Jurkat, Clone E6-1 (cell line): Measurements from ENCODE around the gene AIFM1.
"Not testable (repeated sequence)": the region's sequence is repeated elsewhere in the genome, so short reads cannot be mapped to it uniquely, and the experiment has no call there.

Experiments
- DNase-seq: peaks from one replicate; pipeline ENCODE4 v3.0.0-alpha.2; 2011; ENCODE audit warnings: low read depth, low spot score
- H3K4me3 ChIP-seq: 2 replicates; pipeline ENCODE4 v1.5.1; 2011; ENCODE audit warnings: mild to moderate bottlenecking, low read length, control low read depth, moderate library complexity

Gene AIFM1

DNA sequence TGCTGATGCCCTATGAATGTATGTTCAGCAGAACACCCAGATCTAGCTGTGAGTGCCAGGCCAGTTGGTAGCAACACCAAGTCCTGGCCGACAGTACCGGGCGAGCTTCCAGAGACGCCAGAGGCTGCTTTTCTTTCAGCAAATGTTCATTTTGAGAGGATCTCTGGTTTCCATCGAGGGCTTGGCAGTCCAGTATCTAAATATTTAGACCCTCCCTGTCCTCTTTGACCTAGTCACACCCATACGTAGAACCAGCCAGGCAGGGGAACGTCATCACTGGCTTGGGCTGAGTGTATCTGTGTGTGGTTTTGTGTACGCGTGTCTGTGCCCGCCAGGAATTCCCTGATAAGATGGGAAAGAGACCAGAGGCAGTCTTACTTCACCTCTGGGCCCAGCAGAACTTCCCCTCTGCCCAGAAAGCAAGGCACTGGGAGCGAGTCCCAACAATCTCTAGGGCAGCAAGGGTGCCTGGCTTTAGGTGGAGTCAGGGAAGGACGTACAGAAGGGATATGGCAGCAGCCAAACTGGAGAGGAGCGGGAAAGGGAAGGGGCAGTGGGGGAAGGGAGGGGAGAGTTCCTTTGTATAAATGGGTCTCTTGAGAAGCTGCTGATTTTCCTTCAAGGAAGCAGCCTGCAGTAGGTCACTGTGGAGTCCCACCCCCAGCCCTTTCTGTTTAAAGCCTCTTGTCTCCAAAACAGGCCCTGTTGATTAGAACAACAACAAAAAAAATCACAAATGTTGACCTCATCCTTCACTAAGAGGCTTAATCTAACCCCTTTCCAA lies 40.4 kb downstream of the AIFM1 start:
- no peak for DNase-seq
- H3K4me3 ChIP-seq: no peak overlapping the region

DNA sequence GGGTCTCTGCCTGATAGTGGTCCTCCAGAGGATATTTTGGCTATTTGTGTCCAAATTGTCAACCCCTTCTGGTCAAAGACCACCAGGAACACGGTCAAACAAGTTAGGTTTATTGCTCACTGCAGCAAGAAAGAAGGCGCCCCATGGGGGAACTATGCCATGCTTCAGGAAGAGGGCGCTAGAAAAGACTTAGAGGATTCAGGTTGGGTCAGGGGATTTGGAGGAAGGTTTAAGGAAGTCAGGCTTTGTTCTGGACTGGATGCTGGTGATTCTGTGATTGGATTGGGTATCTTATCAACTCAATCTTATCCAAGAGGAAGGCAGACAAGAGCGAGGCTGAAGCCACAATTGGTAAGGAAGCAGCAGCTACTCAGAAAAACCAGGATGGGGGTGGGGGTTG lies 41.1 kb downstream of the AIFM1 start:
- no peak overlapping the region for H3K4me3 ChIP-seq

DNA sequence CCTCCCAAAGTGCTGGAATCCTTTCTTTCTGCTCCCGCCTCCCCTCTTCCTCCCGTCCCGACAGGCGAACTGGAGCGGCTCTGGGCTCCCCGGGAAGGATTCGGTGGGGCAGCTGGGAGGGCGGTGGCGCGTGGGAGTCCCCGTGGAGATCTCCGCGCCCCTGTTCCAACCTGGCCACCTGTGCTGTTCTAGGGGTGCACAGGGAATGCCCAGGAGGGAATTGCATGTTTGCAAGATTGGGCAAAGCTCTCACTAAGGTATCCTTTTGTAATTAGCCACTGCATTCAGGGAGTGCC lies 44.2 kb downstream of the AIFM1 start:
- no peak for DNase-seq
- no peak overlapping the region for H3K4me3 ChIP-seq

More for the DNA sequence above, 41.1 kb downstream of the AIFM1 start:
- DNase-seq: no peak

DNA sequence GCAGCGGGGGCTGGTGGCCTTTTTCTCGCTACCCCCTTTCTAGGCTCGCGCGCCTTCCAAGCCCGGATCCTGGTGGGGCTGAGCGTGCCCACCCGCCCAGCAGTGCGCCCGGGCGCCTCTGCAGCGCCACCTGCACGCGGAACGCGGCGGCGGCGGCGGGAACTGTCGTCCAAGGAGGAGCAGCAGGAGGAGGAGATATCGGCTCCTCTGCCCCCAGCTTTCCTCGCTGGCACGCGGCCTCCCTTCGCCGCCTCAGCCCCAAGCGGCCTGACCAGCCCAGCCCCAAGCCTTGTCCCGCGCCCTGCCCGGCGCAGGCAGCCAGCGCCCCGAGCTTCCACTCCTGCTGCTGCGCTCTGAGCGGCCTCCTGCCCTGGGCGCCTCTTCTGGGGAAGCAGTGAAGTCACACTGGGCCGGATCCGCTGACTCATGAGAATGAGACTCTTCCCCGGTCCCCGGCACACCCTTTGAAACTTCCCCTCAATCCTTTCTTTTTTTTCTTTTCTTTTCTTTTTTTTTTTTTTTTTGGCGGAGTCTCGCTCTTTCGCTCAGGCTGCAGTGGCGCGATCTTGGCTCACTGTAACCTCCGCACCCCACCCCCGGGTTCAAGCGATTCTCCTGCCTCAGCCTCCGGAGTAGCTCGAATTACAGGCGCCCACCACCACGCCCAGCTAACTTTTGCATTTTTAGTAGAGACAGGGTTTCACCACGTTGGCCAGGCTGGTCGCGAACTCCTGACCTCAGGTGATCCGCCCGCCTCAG lies 44.7 kb downstream of the AIFM1 start:
- DNase-seq: no peak
- peak overlapping the region; percentile 32 for H3K4me3 ChIP-seq

DNA sequence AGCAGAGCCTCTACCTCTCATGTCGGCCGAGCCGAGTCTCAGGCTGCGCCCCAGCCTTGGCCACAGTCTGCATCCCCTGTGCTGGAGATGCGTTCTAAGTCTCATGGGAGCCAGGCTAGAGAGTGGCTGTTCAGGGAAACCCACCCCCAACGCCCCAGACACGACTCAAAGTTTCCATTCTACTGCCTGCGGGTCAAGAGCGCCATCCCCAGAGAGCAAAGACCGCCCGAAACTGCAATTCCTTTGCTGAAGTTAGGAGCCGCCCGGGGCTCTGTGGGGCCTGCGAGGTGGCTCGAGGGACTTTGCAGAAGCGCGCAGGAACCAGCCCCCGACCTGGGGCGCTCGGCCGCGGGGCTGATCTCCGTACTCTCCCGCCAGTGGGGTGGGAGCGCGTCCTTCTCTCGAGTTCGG lies 45.3 kb downstream of the AIFM1 start:
- peak overlapping the region; percentile 32; the same call in 1 of the 2 replicates for H3K4me3 ChIP-seq
- DNase-seq: no peak

DNA sequence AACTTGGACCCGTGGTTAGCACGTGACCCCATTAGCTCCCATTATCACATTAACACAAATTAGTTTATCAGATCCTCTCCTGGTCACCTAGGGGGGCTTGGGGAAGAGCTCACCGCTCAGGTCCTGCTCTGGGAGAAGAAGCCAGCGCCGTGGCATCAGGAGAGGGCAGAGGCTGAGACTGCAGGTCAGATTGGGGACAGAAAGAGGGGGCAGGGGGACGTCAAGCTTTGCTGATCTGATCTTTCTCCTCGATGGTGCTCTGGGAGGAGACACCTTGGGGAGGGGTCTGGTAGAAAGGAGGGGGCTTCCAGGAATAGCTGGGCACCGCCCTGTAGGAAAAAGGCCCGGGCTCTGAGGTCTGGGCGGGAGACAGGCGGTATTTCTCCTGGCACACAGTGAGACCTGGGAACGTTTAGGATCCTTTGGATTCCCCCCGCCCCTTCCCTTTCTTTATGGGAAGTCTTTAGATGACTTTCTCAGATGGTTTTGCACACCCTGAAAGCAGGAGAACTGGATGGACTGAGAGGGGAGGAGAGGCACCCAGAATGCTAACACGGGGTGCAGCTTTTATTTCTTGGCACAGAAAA lies 46.2 kb downstream of the AIFM1 start:
- no peak for DNase-seq
- no peak overlapping the region for H3K4me3 ChIP-seq

DNA sequence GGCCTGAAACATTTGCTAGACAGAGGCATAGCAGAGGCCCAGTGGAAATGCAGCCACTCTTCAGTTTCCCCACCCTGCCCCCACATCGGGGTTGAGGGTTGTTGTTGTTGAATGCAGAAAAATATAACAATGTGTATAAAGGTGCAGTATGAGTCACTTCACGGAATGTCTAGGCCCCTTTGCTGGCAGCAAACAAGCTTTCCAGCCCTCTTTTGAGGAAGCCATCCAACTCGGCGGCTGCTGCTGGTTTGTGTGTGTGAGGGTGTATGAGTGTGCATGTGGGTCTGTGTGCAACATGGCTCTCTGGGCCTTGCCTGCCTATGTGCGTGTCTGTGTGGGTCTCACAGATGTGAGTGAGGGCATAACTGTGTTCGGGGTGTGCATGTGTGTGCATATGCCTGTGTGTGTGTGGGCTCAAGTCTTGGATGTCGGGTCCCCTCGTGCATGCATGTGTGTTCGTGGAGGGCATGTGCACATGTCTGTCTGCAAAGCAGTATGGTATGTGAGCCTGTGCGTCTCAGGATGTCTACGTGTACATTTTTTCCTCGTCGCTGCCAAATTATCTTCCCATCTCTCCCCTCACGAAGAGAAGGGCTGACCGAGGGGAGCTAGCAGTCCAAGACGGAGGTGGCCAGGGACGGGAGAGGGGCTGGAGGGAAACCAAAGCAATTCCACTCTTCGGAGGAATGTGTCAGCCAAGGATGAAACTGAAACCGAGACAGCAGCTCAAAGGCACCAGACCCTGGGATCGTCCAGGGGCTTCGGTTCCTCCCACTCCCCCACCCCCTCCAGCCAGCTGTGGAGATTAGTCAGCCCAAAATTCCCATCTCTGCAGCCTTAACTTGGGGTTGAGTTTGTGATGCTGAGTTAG lies 47.0 kb downstream of the AIFM1 start:
- no peak for DNase-seq
- no peak overlapping the region for H3K4me3 ChIP-seq

DNA sequence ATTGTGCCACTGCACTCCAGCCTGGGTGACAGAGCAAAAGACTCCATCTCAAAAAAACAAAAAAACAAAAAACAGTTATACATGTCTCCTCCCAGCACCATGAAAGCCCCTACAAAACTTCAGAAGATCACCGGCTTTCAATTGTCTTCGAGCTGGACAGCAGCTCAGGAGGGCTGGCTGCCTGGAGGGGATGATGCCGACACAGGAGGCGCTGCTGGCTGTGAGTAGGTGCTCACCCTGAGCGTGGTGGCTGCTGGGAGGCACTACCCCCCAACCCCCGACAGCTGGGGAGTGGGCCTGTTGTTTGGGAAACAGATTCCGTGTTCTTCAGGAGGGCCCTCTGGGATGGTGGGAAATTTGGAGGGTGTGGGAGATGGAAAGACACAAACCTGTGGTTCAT lies 48.5 kb downstream of the AIFM1 start:
- H3K4me3 ChIP-seq: no peak overlapping the region
- DNase-seq: no peak

DNA sequence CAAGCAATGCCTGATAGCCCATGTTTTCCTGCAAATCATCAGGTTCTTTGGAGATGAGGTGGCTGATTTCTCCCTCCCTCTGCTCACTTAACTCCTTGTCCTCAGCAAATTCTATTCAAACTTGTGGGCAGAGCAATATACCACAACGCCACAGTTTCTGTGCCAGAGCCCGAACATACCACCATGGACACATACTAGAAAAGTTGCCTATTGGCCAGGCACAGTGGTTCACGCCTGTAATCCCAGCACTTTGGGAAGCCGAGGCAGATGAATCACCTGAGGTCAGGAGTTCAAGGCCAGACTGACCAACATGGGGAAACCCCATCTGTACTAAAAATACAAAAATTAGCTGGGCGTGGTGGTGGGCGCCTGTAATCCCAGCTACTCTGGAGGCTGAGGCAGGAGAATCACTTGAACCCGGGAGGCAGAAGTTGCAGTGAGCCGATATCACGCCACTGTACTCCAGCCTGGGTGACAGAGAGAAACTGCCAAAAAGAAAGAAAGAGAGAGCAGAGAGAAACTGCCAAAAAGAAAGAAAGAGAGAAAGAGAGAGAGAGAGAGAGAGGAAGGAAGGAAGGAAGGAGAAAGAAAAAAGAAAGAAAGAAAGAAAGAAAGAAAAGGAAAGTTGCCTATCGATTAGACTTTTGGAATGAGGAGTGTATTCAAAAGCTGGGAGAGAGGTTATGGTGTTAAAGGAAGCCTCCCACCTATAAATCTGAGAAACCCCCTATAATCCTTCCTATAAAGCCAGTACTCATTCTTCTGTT lies 50.3 kb downstream of the AIFM1 start:
- not testable (repeated sequence) for DNase-seq, H3K4me3 ChIP-seq

DNA sequence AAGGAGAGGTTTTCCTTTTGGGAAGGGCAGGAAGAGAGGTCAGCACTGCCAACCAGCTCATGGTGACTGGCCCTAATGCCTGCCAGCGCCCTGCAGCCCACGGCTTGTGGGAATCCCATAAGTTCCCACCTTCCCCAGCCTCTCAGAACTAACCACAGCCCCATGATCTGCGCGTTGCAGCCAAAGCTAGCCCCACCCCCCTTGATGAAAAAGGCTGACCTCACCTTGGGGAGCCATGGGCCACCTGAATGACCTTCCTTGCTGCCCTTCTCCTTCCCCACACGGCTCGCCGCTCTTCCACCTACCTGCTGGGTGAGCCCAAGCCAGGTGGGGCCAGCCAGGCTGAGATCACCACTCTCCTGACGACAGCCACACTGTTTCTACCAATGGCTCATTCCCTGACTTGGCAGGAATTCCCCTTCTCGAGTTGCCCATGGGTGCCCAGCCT lies 51.5 kb downstream of the AIFM1 start:
- H3K4me3 ChIP-seq: no peak overlapping the region

DNA sequence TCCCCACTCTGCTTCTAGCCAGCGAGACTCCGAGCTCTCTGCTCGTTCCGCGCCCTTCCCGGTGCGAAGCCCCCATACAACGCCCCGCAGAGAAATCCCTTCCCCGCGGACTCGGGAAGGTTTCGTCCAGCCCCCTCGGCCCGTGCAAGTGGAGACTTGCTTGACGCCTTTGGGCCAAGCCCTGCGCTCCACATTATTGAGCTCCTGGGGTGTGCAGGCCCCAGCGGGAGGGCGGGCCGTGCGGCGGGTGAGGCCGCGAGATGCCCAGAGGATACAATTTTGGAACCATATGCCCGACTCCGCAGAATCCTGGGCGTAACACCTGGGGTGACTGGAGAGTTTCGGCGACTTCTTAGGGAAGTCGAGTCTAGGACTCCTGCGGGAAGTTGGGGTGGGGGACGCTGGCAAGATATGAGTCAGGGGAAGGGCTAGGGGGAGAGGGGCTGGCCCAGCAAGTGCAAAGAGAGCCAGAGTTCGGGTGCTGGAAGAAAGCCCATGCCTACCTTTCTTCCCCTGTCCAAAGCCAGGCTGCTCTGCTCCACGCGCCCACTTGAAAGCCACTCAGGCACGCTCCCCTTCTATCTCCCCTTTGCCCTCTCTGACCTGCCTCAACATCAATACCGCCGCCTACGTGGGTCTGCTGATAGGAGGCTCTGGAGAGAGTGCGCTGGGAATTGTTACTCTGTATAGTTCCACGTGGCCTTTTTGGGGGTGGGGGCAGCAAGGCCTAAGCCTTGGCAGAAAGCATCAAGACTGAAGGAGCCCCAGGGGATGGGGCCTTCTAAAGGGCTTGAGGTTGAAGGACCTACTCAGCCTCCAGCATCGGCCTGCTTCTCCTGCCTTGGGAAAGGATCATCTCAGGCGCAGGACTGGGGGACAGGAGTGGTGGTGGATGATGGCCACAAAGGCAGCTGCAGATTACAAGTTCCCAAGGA lies 54.2 kb downstream of the AIFM1 start:
- DNase-seq: no peak
- H3K4me3 ChIP-seq: no peak overlapping the region

More for the DNA sequence above, 51.5 kb downstream of the AIFM1 start:
- no peak for DNase-seq

DNA sequence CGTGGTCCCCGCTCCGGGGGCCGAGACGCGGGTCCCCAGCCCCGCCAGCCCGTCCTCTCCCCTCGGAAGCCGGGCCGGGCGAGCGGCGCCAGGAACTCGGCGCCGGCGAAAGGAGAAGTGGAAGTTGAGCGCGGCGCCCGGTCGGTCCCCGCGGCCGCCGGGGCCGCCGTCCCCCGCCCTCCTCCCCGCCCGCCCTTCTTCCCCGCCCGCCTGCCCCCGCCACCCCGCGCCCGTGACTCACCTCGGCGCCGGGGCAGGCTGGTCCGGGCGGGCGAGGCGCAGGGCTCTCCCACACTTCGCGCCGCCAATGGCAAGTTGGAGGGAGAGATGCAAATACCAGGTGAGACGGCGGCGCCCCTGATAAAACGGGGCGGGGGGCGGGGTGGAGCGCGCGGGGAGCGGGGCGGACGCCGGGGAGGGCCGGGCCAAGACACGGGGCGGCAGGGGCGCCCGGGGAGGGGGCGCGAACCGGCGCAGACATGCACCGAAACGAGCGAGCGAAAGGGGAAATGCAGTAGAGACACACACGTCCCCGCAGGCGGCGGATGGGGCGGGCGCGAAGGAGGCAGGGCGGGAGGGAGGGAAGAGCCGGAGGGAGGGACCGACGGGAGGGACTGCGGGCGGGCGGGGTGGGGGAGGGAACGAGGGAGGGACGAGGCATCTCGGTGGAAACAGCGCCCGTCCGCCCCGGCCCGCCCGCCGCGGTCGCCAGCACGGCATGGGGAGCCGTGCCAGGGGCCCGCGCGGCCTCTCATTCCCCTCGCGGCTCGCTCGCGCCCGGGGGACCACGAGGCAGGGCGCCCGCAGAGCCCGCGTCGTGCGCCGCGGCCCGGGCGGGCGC lies 55.0 kb downstream of the AIFM1 start, which contains the start of gene ELF4:
TSS of gene ELF4 (minus strand) at position 119 of the 841 bp plus-strand sequence. CDS start 29,167 bp downstream, outside the sequence.
- DNase-seq: no peak

DNA sequence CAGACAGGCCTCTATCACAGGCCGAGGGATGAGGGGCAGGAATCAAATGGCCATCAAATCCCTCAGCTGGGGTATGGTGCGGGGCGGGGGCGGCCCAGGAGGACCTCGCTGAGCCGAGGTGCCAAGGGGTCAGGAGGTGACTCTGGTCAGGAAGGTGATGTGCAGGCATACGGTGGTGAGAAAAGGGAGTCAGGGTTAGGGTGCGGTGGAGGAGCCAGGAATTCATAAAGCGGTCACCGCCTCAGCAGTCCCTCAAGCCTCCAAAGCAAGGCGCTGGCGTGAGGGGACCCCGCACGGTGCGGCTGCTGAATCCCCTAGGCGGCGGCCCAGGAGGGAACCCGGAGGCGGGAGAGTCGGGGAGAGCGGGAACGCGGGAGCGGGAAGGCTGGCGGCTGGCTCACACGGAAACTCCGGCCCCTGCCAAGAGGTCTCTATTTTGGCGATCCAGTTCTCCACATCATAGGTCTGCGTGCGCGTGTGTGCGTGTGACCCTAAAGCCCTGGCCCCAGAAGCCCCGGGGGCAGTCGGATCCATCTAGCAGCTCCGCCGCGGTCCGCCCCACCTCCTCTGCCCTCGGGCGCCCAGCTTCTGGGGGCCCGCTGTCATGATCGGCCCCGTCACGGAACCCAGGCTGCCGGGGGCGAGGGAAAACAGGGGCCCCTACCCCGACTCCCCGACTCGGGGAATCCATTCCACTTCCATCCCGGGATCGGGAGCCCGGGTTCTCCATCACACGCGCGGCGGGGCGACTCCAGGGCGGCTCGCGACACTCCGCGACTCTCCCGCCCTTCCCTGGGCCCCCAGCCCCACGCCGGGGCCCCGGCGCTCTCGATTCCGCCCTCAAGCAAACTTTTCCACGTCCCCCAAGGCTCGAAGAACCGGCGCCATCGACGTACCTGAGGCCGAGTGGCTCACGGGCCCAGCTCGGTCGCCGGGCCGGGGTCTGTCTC lies 55.9 kb downstream of the AIFM1 start:
- no peak for DNase-seq
- H3K4me3 ChIP-seq: peak overlapping the region; percentile 41

More for the DNA sequence above, 55.0 kb downstream of the AIFM1 start, which contains the start of gene ELF4:
- peak within 1 kb of the TSS; percentile 41 for H3K4me3 ChIP-seq

DNA sequence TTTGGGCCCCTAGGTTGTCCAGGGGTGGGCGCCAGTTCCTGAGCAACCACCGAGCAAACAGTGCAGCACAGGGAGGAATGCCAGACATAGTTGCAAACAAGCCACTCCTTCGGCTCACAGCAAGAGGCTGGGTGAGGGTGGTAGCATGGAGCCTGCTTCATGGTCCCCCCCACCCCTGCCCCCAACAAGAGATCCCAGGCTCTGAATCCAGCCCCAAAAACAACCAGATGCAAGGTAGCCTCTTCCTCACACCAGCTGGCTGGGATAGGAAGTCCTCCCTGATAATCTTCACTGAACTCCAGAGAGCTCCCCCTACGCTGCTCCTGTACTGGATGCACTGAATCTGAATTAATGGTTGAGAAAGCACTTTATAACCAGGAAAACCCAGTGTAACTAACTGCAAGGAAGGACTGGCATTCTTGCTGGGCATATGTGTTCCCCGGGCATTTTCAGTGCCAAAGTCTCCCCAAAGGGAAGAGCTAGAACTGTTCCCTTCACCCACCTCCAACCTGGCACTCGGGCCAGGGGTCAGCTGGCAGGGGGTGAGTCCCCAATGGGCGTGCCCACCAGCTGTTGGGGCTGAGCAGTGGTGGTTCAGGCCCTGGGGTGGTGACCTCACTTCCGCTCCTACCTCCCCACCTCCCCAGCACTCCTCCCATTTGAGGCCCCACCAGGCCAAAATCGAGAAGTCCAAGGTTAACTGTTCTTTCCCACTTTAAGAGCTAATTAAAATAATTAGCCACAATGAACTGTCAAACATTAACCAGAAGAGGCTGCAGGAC lies 56.8 kb downstream of the AIFM1 start:
- DNase-seq: no peak
- H3K4me3 ChIP-seq: no peak overlapping the region

DNA sequence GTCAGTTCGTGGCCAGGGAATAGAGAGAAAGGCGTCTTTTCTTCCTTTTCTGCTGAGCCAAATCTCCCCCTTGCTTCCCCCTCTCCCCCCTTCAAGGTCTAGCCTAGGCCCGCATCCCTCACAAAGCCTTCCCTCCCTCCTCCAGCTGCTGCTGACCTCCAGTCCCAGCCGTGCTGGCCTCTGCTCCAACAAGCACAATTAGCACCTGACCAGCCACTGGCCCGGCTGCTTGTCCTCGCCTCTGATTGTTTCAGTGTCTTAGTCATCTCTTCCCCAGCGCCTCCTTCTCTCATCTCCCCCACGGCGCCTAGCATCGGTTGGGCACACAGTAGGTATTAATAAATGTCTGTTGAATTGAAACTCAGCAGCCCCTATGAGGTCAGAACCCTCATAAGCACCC lies 59.6 kb downstream of the AIFM1 start:
- no peak overlapping the region for H3K4me3 ChIP-seq
- DNase-seq: no peak
